ENCODE measurements around the gene CCDC188.

CCDC188 gene

DNA sequence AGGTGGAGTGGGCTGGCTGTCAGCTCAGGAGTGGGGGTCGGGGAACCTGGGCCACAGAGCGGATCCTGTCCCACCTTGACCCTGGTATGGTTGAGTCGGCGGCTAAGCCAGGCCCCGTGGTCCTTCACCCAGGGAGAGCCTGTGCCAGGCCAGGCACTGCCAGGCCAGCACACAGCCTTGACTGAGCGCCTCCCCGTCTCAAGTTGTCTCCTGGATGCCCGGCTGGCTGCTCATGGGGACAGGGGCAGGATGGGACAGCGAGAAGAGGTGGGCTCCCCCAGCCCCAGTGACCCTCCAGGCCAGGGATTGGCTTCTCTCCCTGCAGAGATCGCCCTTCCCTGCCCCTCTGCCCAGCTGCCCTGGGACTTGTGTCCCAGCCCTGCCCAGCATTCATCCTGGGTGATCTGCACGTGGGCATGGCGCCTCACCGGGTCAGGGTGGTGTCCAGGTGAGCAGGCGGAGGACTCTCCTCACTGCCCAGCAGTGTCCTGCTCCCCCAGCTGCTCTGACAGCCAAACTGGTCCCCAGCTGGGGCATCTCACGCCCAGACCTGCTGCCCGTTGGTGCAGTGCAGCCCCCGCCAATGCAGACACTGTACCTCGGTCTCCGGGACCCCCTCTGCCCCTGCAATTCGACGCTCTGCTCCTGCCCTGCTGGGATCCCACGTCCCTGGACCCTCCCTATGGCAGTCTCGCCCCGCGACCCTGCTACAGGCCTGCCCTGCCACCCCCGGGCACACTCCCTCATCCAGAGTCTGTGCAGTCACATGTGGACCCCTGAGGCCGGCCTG, 28.8 kb upstream of the CCDC188 start:
- TF ChIP-seq, protein P1, sequence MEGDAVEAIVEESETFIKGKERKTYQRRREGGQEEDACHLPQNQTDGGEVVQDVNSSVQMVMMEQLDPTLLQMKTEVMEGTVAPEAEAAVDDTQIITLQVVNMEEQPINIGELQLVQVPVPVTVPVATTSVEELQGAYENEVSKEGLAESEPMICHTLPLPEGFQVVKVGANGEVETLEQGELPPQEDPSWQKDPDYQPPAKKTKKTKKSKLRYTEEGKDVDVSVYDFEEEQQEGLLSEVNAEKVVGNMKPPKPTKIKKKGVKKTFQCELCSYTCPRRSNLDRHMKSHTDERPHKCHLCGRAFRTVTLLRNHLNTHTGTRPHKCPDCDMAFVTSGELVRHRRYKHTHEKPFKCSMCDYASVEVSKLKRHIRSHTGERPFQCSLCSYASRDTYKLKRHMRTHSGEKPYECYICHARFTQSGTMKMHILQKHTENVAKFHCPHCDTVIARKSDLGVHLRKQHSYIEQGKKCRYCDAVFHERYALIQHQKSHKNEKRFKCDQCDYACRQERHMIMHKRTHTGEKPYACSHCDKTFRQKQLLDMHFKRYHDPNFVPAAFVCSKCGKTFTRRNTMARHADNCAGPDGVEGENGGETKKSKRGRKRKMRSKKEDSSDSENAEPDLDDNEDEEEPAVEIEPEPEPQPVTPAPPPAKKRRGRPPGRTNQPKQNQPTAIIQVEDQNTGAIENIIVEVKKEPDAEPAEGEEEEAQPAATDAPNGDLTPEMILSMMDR (IDR thresholded peaks at IDR 0.05; ENCODE audit: extremely low read depth, missing control alignments): no peak
- no peak for DNase-seq (ENCODE audit: low spot score)

DNA sequence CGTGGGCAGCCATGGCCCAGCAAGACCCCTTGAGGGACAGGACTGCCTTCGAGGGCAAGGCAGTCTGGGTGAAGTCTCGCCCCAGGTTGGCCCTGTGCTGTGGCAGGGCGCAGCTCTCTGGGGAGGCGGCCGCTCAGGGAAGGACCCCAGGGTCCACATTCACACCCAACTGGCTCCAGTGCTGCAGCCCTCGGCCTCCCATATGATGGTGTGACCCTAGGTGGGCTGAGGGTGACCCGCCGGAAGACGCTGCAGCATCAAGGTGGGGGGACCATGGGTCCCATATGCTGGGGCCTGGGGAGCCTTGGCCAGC, 28.0 kb upstream of the CCDC188 start:
- TF ChIP-seq, protein P1 (IDR thresholded peaks at IDR 0.05; ENCODE audit: extremely low read depth, missing control alignments): no peak
- no peak for DNase-seq (ENCODE audit: low spot score)

DNA sequence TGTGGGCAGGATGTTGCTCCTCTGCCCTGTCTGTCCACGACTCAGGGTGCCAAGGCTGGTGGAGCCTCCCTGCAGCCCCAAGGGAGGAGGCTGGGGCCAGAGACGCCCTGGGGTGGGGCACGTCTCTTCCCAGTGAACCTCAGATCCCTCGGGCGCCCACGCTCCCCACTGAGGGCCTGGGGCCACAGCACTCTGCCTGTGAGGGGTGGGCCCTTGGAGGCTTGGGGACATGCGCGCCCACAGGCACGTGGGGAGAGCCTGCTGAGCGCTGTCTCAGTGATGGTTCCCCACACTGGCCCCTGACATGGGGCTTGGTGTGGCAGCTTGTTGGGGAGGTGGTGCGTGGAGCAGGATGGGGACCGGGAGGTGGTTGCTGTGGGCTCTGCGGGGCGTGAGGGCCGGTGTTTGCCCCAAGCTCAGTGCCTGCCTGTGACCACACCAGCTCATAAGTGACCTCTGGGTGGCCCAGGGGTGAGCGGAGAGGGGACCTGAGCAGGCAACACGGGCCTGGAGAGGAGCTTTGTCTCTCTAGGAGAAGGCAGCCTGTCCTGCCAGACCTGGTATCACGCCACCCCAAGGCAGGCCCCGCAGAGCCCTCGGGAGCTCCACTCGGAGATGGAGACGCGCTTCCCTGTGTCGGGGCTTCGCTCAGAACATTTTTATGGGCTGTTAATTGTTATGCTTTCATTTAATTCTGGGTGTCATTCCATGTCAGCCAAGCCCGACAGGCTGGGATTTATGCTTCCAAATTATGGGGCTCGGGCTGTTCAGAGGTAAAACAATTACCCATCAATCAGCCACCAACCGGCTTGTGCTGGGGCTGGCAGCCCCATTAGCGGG, 27.4 kb upstream of the CCDC188 start:
- TF ChIP-seq, protein P1 (IDR thresholded peaks at IDR 0.05; ENCODE audit: extremely low read depth, missing control alignments): no peak
- DNase-seq (ENCODE audit: low spot score): no peak

DNA sequence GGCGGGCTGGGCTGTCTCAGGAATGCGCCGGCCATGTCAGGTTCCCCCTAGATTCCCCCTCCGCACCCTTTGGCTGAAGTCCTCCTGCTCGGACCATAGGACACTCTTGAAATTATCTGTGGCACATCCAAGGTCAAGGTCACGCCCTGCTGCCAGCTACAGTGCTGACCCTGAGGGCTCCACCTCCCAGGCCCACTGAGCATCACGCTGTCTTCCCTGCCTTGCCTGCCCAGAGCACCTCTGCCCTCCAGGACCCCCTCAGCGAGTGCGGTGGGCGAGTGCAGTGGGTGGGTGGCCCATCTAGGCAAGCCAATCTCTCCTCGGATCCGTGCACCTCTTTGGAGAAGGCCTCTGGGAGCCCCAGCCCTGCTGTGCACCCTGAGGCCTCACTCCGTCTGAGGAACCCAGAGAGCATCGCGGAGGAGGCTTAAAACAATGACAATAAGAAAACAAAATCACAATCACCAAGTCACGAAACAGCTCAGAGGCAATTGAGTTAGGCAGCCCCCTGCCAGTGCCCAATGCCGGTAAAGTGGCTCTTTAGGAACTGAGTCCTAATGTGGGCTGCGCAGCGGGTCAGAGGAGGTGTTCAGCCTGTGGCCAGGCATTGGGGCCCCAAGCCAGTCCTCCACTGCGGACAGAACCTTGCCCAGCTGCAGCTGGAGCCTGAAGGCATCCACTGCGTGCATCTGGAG, 26.5 kb upstream of the CCDC188 start:
- TF ChIP-seq, protein P1 (IDR thresholded peaks at IDR 0.05; ENCODE audit: extremely low read depth, missing control alignments): no peak
- no peak for DNase-seq (ENCODE audit: low spot score)

DNA sequence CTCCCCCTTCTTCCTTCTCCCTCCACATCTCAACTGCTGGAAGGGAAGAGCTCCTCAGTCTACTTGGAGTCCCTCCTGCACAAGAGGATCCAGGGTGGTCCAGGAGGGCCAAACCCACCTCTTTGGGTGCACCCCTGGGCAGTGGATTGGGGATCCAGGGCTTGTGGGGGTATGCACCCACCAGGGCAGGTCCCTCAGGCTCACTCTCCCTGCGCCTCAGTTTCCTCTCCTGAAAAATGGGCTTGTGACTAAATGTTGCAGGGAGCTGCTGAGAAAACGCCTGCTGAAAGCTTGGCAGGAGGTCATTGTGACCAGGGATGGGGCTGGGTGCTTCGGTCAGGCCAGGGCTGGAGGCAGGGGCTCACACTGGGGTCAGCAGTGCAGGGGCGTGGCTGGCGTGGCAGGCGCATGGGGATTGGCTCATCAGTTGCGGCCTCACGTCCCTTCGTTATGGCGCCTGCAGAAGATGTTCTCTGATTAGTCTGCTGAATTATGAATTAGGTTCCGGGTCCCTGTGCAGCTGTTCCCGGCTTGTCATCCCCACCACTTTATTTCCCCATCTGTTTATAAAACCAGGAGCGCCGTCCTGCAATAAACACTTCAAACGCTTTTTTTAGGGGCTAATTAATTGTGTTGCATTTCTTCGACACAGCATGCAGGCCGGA, 25.7 kb upstream of the CCDC188 start:
- DNase-seq (ENCODE audit: low spot score): no peak
- TF ChIP-seq, protein P1 (IDR thresholded peaks at IDR 0.05; ENCODE audit: extremely low read depth, missing control alignments): no peak

DNA sequence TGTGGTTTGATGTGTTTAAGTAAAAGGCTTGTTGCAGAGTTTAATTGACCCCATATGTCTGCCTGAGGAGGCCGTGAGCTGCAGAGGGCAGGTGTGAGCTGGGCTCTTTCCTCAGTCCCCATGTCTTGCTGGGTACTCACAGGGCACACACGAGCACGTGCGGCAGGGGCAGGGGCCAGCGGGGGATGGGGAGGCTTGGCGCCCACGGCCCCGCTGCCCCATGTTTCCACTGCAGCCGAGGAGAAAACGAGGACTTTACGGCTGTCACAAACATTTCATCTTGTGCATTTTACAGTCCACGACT, 24.7 kb upstream of the CCDC188 start:
- TF ChIP-seq, protein P1 (IDR thresholded peaks at IDR 0.05; ENCODE audit: extremely low read depth, missing control alignments): no peak
- DNase-seq (ENCODE audit: low spot score): no peak

Data from GM20000 (cell line).